Left colon (tissue), 2 donors: Measurements from ENCODE around the gene SCRT2. TPM values are rescaled to one million over a fixed set of nuclear protein-coding genes. Genes with fewer than 3 reads are reported as not detected.

Experiments used
- ATAC-seq: fragments of 200-7000 bp; cut with Tn5 transposase; one replicate; pipeline ENCODE4 v1.9.1; 2020; ENCODE audit warnings: mild to moderate bottlenecking, moderate library complexity
- DNase-seq, 2 donors: peaks; one replicate each; pipeline ENCODE4 v3.0.0-alpha.2; 2020
- intact Hi-C, 2 donors: fragments of 100-400 bp; cut with DNase I in 1 of 2; cut with micrococcal nuclease in 1 of 2; formaldehyde crosslinking; loops; one replicate each; pipeline versions ENCODE4 v1.11.2 to v1.14.0; 2022; cut with DNase I, micrococcal nuclease
- total RNA-seq, 2 donors: library from RNA; stranded (reverse); fragmentation: NEBNext Ultra II Directional; extraction: Animal tissue kit (Norgen Biotek cat#: 25700); gene quantifications; one replicate each; pipeline ENCODE4 v1.2.1, GENCODE V29; 2021
- donor health status: DM: no; HTN: no; CAD: no.
- donor health status: DM: yes; HTN: yes; CAD: no.

SCRT2 gene
- total RNA-seq, 2 donors from 2014 or later = not detected

DNA sequence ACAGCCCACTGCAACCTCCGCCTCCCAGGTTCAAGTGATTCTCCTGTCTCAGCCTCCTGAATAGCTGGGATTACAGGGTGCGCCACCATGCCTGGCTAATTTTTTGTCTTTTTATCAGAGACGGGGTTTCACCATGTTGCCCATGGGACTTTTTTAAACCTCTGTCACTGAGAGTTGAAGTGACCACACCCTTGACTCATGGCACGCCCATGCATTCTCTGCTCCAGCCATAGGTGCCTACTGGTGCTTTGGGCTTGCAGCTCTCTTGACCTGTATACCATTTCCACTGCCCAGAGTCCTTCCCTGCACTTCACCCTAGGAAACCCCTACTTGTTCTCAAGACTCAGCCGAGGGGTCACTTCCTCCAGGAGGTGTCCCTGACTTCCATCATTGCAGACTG, 2.4 kb upstream of the SCRT2 start:
- DNase-seq = no peak
- no peak for ATAC-seq
- intact Hi-C loops = no loop called here

DNA sequence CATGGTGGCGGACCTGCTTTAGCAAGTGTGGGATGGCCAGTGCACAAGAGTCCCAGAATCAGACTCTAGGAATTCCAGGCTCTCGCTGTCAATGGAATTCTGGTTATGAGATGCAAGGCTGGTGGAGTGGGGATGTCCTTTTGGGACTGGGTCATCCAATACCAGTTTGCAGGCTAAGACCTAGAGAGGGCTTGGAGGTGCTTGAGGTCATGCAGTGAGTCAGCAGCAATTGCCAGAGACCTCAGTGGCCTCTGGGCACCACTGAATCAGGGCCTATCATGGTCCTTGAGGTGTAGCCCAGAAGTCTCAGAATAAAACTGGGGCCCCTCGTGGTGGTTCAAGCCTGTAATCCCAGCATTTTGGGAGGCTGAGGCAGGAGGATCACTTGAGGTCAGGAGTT, 1.4 kb upstream of the SCRT2 start:
- no peak for ATAC-seq
- DNase-seq = no peak
- intact Hi-C loops = no loop called here

DNA sequence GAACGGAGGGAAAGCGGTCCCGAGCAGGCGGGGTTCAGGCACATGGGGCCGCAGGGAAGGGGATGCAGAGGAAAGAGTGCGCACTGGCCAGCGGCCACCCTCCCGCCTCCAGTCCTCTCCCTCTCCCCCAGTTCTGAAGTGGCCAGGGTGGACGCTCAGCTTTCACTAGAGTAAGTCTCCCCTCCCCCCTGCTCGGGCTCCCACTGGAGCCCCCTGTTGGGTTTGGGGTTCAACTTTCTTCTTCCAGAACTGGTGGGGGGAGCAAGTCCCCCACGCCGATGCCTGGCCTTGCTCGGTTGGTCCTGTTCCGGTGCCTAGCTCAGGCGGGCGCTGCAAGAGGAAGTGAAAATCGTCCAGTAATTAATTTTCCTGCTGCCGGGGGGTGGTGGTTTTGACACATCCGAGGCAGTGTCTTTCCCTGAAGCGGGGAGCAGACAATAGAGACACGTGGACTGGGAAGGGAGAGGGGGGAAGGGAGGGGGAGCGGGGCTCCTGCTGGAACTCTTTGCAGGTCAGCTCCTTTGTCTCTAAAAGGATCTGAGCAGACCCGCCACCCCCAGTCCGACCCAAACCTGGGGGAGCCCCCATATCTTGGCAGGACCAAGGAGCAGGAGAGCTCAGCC, 824 bp upstream of the SCRT2 start:
- DNase-seq (no peak), ATAC-seq (no peak)
- intact Hi-C loops = no loop called here

DNA sequence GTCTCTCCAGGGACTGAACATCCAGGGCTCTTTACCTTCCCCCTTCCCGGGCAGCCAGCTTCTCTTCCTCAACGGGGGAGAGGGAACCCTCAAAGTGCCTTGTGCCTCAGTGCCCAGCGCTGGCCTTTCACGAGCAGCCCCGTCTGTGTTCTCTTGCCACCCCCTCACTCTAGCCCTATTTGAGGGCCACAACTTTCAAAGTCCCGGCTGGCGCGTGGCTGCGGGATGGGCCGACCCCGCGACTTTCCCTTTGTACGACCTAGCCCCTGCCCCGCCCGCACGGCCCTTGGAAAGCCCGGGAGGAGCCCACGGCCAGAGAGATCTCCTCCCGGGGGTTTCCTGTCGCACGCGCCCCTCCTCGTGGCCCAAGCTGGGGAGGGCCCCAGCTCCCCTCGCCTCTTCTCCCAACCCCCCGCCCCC, 559 bp downstream of the SCRT2 start:
- DNase-seq (no peak), ATAC-seq (no peak)
- intact Hi-C loops = no loop called here

DNA sequence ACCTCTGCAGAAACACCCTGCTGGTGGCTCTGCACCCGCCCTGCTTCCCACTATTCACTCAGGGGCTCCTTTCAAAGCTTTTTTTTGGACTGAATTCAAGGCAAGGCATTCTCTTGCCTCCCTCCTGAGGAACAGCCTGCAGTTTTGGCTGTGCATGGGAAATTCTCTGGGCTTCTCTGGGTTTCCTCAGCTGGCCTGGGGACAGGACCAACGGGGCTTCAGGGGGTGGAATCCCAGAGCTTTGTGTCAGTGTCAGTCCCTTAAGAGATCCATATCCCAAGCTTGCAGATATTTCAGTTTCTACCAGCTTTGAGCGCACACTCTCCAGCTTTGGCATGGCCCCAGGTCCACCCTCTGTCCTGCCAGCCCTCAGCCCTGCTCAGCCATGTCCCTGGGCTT, 2.0 kb downstream of the SCRT2 start:
- ATAC-seq (no peak), DNase-seq (no peak)
- intact Hi-C loops = no loop called here

DNA sequence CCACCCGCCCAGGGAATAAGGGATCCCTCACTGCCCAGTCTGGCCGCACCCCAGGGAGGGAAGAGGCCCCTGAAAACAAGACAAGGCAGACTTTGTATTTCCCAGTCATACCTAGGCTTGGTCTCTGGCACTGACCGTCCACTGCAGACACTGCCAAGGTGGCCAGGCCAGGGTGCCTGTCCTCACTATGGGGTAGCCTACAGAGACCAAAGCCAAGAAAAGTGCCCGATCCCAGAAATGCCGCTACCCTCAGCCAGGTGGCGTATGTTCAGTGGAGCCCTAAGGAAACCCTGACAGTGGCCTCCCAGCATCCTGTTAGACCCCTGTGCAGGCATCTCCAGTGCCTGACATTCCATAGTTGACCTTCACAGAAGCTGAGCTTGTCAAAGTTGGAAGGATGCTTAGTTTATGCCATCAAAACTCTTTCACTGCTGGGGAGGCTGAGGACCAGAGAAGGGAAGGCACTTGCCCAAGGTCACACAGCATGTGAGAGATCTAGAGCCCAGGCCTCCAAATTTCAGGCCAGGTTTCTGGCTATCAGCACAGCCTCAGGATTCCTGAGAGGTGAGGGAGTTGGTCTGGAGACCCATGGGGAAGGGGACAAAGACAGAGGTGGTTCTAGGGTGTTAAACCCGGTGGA, 2.5 kb downstream of the SCRT2 start:
- ATAC-seq (no peak), DNase-seq (no peak)
- intact Hi-C loops = no loop called here

DNA sequence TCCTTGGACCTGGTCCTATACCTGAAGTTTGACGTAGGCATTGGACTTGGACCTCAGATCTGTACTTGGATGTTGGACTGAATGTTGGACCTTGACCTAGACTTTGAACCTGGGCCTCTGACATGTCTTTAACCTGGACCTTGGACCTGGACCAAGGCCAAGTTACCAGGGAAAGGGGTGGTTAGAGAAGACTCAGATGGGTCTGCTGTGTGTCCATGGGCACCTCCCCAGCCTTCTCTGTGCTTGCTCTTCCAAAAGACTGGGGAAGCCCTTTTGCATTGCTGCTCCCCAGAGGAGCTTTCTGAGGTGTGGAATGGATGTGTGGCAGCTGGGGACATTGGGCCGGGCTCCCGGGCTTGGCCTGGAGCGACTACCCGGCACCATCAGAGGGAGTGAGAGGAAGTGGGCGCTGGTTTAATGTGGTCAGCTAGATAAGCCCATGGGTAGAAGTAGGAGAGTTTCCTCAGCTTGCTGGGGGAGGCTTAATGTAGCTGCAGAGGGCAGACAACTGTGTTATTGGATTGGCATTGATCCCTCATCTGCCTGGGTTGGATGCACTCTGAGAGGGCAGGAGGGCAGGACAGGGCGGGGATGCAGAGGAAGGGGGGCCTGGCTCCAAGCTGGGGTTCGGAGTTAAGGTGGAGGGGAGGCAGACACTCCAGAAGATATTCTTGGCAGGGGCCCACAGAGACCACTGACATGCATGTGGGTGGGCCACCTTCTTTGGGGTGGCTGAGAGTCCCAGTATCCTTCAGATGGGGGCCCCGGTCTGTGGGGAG, 4.2 kb downstream of the SCRT2 start:
- ATAC-seq = no peak
- DNase-seq = no peak
- intact Hi-C loops = no loop called here

DNA sequence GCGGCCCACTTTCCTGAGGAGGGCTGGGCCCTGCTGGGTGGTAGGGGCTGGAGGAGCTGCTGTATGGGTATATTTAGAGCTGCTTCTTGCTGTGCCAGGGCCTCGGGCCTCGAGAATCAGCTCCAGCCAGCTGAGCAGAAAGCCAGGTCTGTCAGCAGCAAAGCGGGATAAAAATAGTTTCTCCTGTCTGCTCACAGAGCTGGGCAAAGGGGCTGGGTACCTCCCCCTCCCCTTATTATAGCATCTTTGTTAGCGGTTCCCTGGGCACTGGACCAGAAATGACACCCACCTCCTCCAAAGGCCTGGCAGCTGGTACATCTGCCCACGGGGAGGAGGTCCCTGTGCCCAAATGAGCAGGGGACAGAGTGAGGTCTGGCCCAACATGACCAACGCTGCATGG, 6.0 kb downstream of the SCRT2 start:
- intact Hi-C loops = no loop called here
- ATAC-seq (no peak), DNase-seq (no peak)

DNA sequence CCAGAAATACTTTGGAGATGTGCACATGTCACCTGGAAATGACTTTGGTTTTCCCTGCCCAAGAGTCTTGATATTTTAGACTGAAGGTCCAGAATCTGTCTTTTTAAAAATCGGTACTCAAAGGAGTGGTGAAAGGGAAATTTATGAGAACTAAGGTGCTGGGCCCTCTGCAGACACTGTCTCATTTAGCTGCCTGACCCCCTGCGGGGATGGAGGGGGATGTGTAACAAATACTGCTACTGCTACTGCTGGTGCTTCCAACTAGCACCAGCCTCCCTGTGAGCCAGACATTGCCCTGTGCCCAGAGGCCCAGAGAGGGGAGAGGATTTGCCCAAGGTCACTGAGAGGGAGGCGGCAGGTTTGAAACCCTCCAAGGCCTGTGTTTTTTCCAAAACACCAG, 7.0 kb downstream of the SCRT2 start:
- intact Hi-C loops = no loop called here
- no peak for ATAC-seq
- DNase-seq = no peak

DNA sequence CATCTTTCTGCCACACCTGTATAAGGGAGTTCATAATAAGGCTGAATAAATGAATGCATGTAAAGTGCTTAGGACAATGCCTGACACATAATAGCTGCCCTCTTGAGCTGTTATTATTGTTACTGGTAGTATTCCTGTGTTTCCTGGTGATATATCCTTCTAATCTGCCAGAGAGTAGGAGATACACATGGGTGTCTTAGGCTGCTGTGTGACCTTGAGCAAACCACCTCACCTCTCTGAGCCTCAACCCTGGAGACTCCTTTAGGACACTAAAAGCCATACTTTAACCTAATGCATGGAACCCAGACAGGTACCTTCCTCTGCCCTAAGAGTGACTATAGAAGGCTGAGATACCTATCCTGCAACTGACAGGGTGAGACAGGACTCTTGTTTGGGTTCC, 7.6 kb downstream of the SCRT2 start:
- DNase-seq (no peak), ATAC-seq (no peak)
- intact Hi-C loops = no loop called here

DNA sequence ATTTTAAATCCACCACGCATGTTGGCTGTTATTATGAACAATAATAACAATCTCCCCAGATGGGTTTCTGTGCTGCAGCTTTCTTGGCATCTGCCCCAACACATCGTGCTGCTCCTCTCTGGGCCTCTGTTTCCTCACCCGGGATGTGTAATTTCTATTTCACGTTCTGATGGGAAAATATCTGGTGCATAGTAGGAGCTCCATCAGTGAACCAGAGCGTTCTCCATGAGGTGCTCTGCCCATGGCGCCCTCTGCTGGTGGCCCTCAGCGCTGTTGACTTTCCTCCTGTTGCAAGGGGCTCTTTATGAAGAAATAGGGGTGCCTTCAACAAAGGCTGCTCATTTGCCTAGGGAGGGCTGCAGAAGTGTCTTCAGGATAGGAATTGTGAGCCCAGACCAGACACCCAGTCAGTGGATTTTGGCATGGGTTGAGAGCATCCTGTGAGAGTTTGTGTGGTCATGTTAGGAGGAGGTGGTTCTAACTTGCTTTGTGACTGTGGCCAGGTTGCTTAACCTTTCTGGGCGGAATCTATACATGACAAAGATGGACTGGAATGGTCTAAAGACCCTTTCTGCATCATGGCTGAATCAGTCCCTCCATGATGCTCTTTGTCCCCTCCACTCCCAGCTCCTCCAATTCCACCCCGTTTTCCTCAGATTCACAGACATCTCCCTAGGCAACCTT, 8.1 kb downstream of the SCRT2 start:
- ATAC-seq (peak; percentile 44), DNase-seq (peak in 1 of 2 donors; percentile 67)
- intact Hi-C loops = no loop called here

DNA sequence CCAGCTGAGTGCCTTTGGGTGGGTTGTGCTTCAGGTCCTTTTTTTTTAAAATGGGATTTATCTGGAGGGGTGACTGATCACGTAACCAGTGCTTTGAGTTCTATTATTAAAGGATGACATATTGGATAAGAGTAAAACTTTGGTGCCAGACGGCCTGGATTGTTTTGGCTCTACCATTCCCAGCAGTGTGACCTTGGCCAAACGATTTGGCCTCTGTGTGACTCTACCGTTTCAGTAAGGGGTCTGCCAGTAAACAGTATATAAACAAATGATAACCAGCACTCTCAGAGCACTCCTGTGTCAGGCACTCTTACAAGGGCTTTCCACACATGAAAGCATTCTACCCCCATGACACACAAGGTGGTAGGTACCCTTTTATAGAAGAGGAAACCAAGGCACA, 8.7 kb downstream of the SCRT2 start:
- ATAC-seq = no peak
- no peak for DNase-seq
- intact Hi-C loops = no loop called here

DNA sequence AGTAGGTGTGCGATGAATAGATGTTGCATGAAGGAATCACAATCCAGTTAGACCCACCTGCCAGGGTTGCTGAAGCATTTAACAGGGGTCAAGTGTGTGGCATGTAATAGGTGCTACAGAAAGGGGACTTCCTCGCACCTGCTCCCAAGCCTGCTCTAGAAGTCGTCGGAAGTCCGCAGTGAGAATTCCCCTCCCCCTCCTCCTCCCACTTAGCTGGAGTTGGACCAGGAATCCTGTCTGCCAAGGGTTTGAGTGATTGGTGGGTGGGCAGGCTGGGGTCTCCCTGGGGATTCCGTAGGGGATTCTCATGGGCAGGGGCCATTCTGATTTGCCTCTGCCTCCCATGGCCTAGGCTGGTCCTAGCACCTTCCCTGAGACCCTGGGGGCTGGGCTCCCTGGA, 10.3 kb downstream of the SCRT2 start:
- DNase-seq = no peak
- intact Hi-C loops = no loop called here
- ATAC-seq = no peak

DNA sequence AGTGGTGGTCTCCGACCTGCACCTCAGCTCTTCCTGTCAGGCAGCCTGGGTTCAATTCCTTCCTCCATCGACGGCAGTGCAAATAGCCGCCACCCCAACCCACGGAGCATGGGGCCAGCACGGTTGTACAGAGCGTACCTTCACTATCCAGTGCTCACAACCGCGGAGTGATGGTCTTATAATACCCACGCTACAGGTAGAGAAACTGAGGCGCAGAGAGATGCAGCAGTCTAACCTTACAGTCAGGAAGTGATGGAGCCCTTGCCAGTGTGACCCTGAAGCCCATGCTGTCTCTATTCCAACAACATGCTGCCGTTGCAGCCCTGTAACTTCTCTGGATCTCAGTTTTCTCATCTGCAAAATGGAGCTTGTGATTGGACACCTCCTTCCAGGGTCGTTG, 11.0 kb downstream of the SCRT2 start:
- ATAC-seq (no peak), DNase-seq (no peak)
- intact Hi-C loops = no loop called here

DNA sequence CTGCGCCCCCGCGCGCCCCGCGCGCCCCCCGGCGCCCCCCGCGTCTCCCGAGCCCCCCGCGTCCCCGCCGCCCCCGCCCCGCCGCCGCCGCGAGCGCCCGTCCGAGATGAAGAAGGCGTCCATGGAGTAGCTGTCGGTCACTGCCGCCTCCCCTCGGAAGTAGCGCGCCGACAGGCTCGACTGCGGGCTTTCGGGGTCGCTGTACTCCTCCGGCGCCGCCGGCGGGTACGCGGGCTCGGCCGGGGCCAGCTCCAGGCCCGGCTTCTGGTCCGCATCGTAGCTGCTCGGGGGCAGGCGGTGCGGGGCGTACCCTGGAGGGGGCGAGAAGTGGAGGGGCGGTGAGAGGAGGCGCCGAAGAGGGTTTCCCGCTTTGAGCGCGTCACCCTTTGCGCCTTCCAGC, 11.5 kb downstream of the SCRT2 start:
- ATAC-seq (no peak), DNase-seq (no peak)
- intact Hi-C loops = no loop called here

DNA sequence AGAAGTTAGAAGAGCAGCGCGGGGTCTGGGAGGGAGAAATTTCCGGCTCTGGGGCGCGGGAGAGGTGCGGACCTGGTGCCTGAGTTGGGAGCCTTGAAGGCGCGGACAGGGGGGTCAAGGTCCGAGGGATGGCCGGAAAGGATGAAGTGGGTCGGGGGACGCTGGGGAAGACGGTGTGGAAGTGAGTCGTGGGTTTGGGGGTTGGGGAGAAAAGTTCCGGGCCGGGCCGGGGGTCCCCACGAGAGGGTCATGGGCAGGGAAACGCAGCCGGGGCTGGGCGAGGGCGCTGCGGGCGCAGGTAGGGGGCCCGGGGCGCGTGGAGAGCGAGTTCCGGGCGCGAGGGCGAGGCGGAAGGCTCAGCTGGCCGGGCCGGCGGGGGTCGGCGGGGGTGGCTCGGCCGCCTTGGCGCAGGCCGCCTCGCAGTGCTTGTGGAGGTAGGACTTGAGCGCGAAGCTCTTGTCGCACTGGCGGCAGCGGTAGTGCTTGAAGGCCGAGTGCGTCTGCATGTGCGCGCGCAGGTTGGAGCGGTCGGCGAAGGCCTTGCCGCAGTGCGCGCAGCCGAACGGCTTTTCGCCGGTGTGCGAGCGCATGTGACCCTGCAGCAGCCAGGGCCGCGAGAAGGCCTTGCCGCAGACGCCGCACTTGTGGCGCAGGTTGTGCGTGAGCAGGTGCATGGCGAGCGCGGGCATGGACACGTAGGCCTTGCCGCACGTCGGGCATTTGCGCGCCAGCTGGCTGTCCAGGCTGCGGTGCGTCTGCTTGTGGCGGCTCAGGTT, 12.1 kb downstream of the SCRT2 start:
- DNase-seq = no peak
- no peak for ATAC-seq
- intact Hi-C loops = no loop called here

DNA sequence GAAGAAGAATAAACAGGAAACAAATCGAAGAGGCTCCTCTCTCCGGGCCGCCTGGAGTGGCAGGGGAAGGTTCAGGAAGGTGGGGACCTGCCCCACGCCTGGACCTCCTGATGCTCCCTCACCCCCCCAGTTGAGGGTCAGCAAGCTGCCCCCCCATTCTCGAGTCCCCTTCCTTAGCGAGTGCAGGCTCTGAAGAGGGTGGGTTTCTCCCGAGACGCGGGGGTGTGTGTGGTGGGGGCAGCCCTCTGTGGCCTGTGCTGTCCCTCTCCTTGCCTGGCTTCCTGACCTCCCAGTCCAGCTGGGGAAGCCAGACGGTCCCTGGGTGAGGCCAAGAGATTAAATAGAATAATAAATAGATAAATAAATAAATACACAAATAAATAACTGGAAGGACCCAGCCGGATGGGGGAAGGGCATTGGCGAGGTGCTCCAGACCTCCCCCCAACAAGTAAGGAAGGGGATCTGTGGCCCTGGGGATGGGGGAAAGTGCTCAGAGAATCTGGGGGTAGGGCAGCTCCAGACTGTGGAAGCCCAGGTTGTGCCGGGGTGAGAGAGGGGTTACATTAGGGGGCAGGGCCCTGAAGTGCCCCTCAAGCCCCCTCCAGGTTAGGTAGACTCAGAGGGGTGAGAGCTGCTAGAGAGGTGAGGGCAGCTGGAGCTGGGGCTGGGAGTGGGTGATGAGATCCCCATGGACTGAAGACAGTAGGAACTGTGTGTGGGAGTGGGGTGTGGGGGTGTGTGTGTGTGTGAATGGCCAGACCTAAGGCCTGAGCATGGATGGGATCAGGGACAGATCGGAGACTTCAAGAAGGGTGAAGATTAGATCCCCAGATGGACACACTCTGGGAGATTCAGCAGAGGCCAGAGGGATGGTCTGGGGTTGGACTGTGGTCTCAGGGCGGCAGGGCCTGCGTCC, 13.1 kb downstream of the SCRT2 start:
- no peak for ATAC-seq
- DNase-seq = no peak
- intact Hi-C loops = no loop called here
